Pancreas (tissue), 10 donors: ENCODE data around the gene DNM3. TPM values are rescaled to one million over a fixed set of nuclear protein-coding genes. Genes with fewer than 3 reads are reported as not detected.

ENCODE experiments used
- ATAC-seq, 4 donors: fragments of 200-7000 bp; cut with Tn5 transposase; one replicate each; pipeline versions ENCODE4 v1.8.0 to v1.9.1; 2020; ENCODE audit warnings: mild to moderate bottlenecking in 4 of 4, moderate library complexity in 4 of 4
- DNase-seq, 6 donors: peaks; one replicate each; pipeline ENCODE4 v3.0.0-alpha.2; 2020
- FAIRE-seq: peaks from 2 replicates; lab custom pipeline; 2012; peaks lifted over from hg19 to GRCh38; lab: Jason Lieb, UNC
- H3K27ac ChIP-seq, 4 donors: fragments of 200-600 bp; sonication (generic); 1 replicate in 3 of 4; 2 replicates in 1 of 4; pipeline versions ENCODE4 v1.5.0 to v1.8.0; 2020
- H3K27me3 ChIP-seq, 4 donors: fragments of 200-600 bp; one replicate each; pipeline ENCODE4 v1.8.0; 2021
- H3K36me3 ChIP-seq, 3 donors: fragments of 200-600 bp; sonication (generic) in 1 of 3; one replicate each; pipeline versions ENCODE4 v1.5.0 to v1.8.0; 2020 to 2021
- H3K4me1 ChIP-seq, 3 donors: fragments of 200-600 bp; one replicate each; pipeline ENCODE4 v1.8.0; 2021
- H3K4me3 ChIP-seq, 4 donors: fragments of 200-600 bp; sonication (generic) in 2 of 4; one replicate each; pipeline versions ENCODE4 v1.5.0 to v1.8.0; 2020 to 2021
- H3K9me3 ChIP-seq, 4 donors: fragments of 200-600 bp; one replicate each; pipeline ENCODE4 v1.8.0; 2021
- CTCF ChIP-seq, 4 donors: fragments of 200-600 bp; sonication (generic) in 3 of 4; IDR thresholded peaks; one replicate each; pipeline versions ENCODE4 v1.5.0 to v1.8.0; 2021; ENCODE audit warnings: antibody characterized with exemption in 4 of 4
- WGBS, 2 donors: extraction: QIAGEN DNeasy Blood & Tissue Kit; methylation state at CpG; one replicate each; pipeline ENCODE4 v1.1.7; 2013; 5-methylcytosine and 5-hydroxymethylcytosine counted together
- intact Hi-C, 3 donors: fragments of 100-400 bp; cut with DNase I; formaldehyde crosslinking; loops; one replicate each; pipeline versions ENCODE4 v1.11.1 to v1.14.2; 2022
- polyA plus RNA-seq, 2 donors: library from polyadenylated mRNA; stranded (reverse); fragments of 200-250 nt; gene quantifications; one replicate each; pipeline ENCODE4 v1.2.3, GENCODE V29; 2013
- total RNA-seq, 6 donors: library from RNA; stranded (reverse); fragmentation: NEBNext Ultra II Directional in 4 of 6; extraction: Animal tissue kit (Norgen Biotek cat#: 25700) in 4 of 6; gene quantifications; one replicate each; pipeline versions ENCODE4 v1.2.1 to v1.2.4, GENCODE V29; 2021 to 2023
- donor health status: healthy with polysubstance abuse.
- donor health status: DM: no; HTN: no; CAD: no; lungs with moderate emphysema.
- donor health status: DM: no; HTN: no; CAD: no.
- donor health status: control.
- donor health status: control.
- donor health status: Bipolar disorder and iron deficiency.
- donor health status: DM: yes; HTN: yes; CAD: no.
- donor health status: DM: no; HTN: no; CAD: no.
- donor health status: DM: no; HTN: no; CAD: no.
- donor health status: DM: yes; HTN: yes; CAD: no.

DNM3 gene
- total and polyA plus RNA-seq, 8 donors, result 0.40 to 1.3 (median 0.78) TPM

- Histone ChIP-seq H3K4me3 (no peak overlapping the region), H3K27ac (peak overlapping the region; percentile 12 to 76 (median 64)), H3K4me1 (peaks cover 20 to 52% (median 21%) of the 10 kb centered on the region in 3 donors), H3K9me3 (no peaks in the 10 kb centered on the region), H3K27me3 (no peaks in the 10 kb centered on the region), H3K36me3 (no peaks in the 10 kb centered on the region)
- DNase-seq (peak in 3 of 6 donors; percentile 54 to 76 (median 66)), ATAC-seq (peak; percentile 83 to 86 (median 84)), FAIRE-seq (no peak)
- WGBS, 2 donors, result 8 to 17% methylated on average over 2 of the region's 2 CpGs
- intact Hi-C loops, result loop anchor here in 1 of 3 donors (5.0 kb wide), 1 partner anchor 266 kb away; no protein-coding TSS in a partner anchor
- no peak for TF ChIP-seq CTCF (IDR thresholded peaks at IDR 0.05)
Measured at GRCh38 chr1:172451002-172451443, 609.7 kb downstream of the DNM3 start.

- intact Hi-C loops, result loop anchor here in 1 of 3 donors (5.0 kb wide), 1 partner anchor 265 kb away; no protein-coding TSS in a partner anchor
- no peaks in the 10 kb centered on the region for H3K27me3 ChIP-seq
- no peaks in the 10 kb centered on the region for H3K9me3 ChIP-seq
- WGBS, 2 donors, result 60 to 69% methylated on average over 7 of the region's 7 CpGs
- H3K4me3 ChIP-seq, result no peak overlapping the region
- DNase-seq, result no peak
- ATAC-seq, result no peak
- H3K27ac ChIP-seq, result peak overlapping the region in 2 of 4 donors; percentile 43 to 44
- peaks cover 20 to 60% (median 21%) of the 10 kb centered on the region in 3 donors for H3K4me1 ChIP-seq
- TF ChIP-seq CTCF (IDR thresholded peaks at IDR 0.05), result no peak
- no peaks in the 10 kb centered on the region for H3K36me3 ChIP-seq
- no peak for FAIRE-seq
Measured at GRCh38 chr1:172452536-172453152, 611.3 kb downstream of the DNM3 start.

GRCh38 chr1:172453153-172453545 is 611.9 kb downstream of the DNM3 start:
- ATAC-seq (no peak), DNase-seq (no peak), FAIRE-seq (no peak)
- intact Hi-C loops, result loop anchor here in 1 of 3 donors (5.0 kb wide), 1 partner anchor 264 kb away; no protein-coding TSS in a partner anchor
- H3K27ac ChIP-seq, result peak overlapping the region in 2 of 4 donors; percentile 43 to 44
- H3K27me3 ChIP-seq, result no peaks in the 10 kb centered on the region
- no peaks in the 10 kb centered on the region for H3K9me3 ChIP-seq
- no peak for TF ChIP-seq CTCF (IDR thresholded peaks at IDR 0.05)
- peaks cover 21 to 60% (median 23%) of the 10 kb centered on the region in 3 donors for H3K4me1 ChIP-seq
- no peaks in the 10 kb centered on the region for H3K36me3 ChIP-seq
- H3K4me3 ChIP-seq, result no peak overlapping the region
- 47 to 51% methylated on average over 6 of the region's 6 CpGs for WGBS, 2 donors

DNA sequence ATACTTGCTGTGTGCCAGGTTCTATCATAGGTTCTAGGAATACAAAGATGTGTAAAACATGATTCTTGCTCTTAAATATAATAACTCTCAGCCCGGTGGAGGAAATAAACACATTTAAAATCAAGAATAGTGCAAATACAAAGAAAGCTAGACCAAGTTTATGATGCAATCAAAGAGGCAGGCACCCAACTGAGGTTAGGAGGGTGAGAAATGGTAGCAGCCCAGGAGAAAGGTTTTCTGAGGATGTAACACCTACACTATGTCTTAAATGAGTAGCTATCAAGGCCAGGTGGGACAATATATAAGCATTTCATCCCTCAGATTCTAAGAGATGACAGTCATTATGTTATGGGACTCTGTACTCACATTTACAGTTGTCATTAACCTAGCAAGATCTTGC is 612.3 kb downstream of the DNM3 start:
- intact Hi-C loops, result loop anchor here in 1 of 3 donors (5.0 kb wide), 1 partner anchor 264 kb away; no protein-coding TSS in a partner anchor
- WGBS, 2 donors, result 33 to 43% methylated on average over 1 of the region's 1 CpG

More for the DNA sequence above, 612.3 kb downstream of the DNM3 start:
- Histone ChIP-seq H3K4me1 (peaks cover 21 to 64% (median 26%) of the 10 kb centered on the region in 3 donors), H3K36me3 (no peaks in the 10 kb centered on the region), H3K9me3 (no peaks in the 10 kb centered on the region), H3K27ac (peak overlapping the region in 2 of 4 donors; percentile 43 to 44), H3K4me3 (no peak overlapping the region), H3K27me3 (no peaks in the 10 kb centered on the region)
- no peak for TF ChIP-seq CTCF (IDR thresholded peaks at IDR 0.05)
- DNase-seq (no peak), ATAC-seq (no peak), FAIRE-seq (no peak)
